Medulla oblongata (tissue), 1 donor: ENCODE results near the gene KCND3.

Experiments used
- DNase-seq: peaks from one replicate; pipeline ENCODE4 v3.0.0-alpha.2; 2015; ENCODE audit errors: extremely low spot score

The KCND3 gene

DNA sequence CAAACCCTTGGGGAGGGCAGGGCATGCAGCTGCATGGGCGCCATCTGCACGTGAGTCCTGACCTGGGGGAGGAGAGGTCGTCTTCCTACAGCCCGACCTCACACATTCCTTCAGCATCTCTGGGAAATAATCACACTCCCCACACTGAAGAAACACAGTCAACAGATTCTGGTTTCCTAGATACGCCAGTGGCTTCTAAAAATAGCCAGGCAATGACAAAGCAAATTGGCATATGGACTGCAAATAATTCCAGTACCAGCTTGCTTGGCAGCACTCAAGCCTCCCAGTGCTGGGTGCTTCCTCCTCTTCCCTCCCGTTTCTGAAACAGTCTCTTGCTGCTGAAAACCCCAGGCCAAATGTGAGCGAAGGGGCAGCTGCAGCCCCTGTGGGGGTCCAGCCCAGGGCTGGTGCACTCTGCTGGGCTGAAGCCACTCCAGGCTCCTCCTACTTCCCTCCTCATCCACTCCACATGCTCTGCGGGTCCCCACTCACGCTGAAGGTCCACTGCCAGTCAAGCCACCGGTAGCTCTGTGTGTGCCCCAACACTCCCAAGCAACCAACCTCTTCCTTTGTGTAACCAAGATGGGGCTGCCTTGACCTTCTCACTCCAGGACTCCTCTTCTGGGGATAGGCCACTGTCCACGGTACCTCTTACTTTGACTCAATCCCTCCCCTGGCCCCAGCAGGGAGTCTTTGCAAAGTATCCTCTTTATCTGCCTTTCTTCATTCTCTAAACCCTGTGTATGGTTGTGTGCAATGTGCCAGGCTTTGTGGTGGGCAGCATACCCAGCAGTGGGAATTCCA is 69.0 kb downstream of the KCND3 start:
- DNase-seq, result peak; percentile 59

DNA sequence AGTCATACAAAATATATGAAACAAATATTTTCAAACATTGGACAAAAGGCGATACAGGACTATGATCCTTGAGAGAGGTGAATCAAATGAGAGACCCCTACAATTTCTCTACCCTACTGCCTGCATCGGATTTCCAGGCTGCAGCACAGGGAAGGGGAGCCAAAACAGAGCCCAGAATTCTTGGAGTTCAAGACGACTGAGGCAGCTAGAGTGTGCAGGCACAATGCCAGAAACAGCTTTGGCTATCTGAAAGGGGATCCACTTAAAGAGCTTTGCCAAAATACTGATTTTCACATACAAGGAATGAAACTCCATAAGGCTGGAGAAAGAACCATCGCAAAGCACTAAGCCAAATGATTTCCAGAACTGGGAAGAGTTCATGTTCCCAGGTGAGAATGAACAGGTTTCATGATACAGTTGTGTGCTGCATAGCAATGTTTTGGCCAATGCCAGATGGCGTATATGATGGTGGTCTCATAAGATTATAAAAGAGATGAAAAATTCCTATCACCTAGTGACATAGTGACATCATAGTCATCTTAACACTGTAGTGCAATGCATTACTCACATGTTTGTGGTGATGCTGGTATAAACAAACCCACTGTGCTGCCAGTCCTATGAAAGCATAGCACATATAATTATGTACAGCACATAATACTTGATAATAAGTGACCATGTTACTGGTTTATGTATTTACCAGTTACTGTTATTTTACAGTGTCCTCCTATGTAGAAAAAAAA is 77.5 kb downstream of the KCND3 start:
- DNase-seq, result no peak

DNA sequence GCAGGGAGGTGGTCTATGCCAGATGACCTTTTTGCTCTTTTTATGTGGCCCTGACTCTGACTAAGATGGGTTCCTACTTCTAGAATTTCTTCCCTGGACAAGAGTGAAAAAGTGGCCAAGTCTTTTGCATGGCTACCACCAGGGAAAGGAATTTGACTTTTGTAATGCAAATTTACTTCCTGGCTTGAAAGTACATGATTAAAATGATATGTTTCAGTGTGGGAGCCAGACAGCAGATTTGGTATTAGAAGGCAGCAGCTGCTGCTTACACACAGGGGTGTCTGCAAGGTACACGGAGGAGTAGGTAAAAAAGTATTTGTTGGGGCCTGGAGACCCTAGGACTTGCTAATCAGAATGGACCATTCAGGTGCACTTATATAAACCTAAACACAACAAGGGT is 78.4 kb downstream of the KCND3 start:
- no peak for DNase-seq

DNA sequence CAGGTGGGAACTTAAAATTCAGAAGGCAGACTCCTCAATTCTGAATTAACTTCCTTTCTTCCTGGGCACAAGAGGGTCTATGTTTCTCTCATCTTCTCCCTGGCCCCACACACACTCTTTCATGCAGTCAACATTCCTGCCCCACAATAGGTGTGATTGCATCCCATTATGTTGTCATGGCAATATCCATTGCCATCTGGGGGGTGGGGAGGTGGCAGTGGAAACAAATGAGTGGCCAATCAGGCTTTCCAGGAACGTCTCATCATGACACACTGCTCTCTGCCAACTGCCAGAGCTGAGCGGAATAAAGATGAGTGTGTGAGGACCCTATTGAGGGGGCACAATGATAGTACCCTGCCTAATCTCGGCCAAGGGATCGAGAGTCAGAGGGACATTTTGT is 80.4 kb downstream of the KCND3 start:
- DNase-seq, result no peak

DNA sequence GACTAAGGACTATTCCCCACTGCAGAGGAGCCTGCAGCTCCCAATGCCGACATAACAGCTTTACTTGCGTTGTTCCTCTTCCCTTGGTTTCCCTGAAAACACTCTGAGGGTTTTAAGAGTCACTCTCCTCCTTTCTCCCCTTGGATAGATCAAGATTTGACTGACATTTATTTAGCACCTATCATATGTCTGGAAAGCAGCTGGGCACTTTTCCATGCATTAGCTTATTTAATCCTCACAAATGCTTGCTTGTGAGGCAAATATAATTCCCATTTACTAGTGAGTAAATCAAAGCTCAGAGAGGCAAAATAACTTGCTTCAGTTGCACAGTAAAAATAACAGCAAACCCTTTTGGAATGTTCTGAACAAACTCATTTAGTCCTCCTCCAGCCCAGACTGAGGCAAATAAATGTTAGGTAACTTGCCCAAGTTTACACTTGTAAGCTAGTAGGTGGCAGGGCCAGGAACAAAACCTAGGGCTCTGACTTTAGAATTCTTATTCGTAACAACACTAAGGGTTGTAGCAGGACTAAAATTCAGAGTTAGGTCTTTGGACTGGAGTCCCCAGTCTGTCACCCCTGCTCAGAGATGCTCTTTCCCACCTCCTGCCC is 81.4 kb downstream of the KCND3 start:
- DNase-seq, result no peak

DNA sequence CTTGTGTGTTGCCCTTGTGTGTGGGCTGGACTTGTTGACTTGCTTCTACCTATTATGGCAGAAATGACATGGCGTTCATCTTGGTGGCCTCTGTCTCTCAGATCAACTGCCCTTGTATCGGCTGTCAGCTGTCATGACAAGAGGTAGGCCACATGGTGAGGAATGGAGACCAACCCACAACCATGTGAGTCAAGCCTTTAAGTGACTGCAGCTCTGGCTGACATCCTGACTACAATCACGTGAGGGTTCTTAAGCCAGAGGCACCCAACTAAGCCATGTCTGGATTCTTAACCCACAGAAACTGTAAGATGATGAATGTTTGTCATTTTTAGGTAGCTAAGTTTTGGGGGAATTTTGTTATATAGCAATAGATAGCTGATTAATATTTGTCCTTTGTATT is 82.1 kb downstream of the KCND3 start:
- no peak for DNase-seq

DNA sequence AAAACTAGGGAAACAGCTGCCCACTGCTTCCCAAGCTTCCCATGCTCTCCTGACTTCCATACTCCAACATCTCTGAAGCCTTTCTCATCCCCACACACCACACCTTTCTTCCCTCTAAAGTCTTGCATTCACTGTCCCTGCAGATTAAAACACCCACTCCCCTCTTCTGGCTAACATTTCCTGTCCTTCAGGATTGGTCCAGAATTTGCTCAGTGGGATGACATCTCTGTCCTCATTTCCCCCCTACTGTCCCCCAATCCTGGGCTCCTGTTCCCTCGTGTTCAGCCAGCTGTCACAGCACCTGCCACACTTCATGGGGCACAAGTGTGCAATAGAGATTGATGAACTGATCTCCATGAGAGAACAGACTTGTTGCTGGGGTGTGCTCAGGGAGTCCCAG is 82.7 kb downstream of the KCND3 start:
- no peak for DNase-seq

DNA sequence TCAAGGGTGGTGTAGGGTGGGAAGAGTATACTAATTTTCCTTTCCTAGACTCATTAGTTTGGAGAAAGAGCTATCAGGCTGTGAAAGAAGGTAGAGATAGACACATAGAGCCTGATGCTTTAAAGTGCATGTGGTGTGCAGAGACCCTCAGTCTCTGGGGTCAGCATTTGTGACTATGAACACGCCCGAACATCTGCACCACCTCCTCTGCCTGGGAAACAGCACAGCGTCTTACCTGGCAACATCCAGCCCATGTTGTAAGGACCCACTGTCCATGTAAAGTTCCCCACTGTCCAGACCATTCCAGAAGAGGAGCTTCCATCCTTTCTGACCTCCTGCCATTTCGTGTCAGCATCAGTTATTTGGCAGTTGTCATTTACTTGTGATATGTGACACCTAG is 83.4 kb downstream of the KCND3 start:
- DNase-seq, result no peak

DNA sequence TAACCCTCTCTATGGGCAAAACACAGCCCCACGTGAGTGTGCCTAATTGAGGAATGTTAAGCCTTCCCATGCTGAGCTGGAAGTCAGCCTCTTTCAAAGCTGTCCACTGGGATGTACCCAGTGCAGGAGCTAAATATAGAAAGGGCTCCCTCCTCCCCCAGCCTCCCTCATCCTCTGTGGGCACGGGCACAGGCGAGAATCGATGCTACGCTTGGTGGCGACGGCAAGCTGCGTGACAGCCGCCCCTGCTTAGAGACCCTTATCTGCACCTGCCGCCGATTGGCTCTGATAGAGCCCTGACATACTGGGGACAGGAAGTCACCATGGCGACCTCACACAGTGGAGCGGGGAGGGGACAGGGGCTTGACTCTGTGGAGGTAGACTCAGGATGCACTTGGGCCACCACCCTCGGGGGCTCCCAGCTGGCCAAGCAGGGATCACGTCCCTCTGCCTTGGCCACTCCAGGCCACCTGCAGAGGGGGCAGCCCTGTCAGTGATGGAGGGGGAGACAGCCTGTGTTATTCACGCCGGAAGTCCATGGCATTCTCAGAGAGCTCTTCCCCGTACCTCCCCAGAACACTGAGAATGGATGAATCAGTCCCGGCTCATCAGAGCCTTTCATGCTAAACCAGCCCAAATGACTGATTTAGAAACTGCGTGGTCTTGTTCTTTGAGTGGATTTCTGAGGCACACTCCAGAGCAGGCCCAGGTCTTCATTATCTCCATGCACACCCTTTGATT is 84.8 kb downstream of the KCND3 start:
- no peak for DNase-seq

DNA sequence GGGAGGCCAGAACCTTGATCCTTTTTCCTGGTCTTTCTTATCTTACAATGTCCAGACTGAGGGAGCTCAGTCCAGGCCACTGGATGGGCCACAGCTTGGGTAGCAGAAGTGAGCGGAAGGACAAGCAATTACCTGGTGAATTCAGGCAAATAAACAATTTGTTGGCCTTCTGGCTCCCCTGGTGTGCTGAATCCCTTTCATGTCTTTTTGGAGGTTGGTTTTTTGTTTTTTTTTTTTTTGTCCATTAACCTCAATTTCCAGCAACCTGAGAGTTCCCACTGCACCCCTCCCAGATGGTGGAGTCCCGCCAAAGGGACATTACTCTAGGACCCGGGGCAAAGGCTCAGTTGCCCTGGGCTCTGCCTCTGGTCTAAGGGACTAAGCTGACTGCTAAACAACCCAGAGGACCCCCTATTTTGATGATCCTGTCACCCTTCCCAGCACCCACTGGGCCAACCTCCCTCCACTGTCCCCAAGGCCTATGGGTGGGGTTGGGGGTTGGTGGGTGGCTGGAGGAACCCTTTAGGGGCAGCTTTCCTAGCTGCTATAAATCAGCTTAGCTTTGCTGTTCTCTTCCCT is 85.5 kb downstream of the KCND3 start:
- DNase-seq, result no peak

DNA sequence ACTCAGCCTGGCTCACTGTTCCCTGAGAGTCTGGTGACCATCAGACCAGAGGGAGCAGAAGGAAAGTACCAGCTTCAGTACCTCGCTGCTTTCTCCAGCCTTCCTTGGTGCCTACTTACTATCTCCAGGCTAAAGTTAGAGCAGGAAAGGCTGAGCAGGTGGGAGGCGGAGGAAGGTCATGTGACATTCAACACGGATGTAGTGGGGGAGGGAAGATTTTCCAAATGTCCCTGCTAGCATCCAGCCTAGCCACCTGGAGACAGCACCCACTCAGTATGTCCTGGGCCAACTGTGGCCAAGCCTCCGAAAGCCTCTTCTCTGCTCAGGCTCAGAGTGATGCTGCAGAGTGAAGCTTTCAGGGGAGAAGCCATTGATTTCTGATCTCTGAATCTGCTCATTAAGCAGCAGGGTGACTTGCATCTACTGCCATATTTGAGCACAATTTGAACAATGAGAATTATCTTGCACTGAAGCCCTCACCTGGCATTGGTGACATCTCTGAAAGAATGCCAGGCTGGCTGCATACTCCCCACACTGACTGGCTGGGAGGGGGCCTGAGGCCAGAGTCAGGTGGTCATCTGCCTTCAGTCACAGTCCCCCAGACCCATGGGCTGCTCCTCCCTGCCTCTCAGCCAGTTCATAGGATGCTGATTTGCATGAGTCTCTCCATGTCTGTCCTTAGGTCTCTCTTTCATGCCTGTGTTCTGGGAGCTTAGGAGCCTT is 86.2 kb downstream of the KCND3 start:
- DNase-seq, result no peak

DNA sequence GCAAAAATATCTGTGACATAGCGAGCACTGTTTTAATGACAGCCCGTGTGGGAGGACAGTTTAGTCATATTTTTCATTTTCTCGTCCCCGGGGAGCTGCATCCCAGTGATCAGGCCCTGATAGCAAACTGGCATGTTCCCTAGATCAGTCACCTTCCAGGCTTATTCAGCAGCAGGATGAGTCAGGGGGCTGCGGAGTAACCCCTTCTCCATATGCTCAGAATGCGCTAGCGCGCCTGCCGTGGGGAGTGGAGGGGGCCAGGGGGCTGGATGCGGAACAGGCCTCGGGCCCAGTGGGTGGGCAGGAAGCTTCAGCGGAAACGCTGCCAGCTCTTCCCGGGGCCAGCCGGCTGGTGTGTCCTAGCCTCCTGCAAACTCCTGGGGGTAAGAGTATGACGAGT is 94.0 kb downstream of the KCND3 start:
- no peak for DNase-seq

DNA sequence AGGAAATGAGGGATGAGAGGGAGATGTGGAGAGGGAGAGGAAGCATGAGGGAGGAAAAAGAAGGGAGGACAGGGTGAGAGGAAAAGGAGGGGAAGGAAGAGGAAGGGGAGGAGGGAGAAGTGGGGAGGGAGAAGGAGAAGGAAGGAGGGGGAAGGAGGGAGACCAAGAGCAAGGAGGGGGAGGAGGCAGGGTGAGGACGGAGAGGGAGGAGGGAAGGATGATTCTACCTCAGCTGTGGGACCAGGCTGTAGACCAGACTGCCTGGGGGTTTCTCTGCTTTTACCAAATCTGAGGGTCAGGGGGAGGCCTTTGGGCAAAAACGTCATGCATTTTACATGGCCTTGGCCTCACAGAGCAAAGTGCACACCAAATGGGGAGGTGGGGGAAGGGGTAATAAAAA is 94.5 kb downstream of the KCND3 start:
- DNase-seq, result no peak

DNA sequence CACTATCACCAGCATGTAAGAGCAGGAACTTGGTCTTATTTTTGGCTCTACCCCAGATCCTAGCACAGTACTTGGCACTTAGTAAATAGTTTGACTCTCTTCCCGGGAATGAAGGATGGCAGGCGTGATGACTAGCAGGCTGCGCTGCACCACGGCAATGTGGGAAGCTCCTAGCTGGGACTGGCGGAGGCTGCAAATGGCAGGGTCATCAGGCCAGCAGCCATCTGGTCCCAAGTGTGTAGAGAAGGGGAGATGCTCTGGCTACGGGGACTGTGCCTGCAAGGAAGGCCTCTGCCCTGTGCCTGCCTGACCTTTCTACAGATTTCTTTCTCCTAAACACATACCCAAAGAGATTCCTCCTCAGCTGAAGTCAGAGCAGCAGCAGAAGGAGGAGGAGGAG is 95.0 kb downstream of the KCND3 start:
- no peak for DNase-seq

DNA sequence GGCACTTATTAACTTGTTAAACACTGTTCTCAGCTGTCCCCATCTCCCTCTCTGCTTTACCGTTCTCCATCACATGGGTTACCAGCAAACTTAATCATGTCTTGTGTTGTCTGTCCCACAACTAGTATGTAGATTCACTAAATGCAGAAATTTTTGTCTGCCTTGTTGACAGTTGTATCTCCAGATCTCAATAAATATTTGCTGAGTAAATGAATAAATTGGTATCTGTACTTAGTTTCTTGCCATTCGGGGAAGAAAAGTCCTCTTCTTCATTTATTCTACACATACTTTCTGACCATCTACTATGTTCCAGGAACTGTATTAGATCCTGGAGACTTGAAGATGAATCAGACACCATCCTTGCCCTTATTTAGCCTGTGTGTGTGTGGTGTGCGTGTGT is 97.9 kb downstream of the KCND3 start:
- DNase-seq, result no peak

DNA sequence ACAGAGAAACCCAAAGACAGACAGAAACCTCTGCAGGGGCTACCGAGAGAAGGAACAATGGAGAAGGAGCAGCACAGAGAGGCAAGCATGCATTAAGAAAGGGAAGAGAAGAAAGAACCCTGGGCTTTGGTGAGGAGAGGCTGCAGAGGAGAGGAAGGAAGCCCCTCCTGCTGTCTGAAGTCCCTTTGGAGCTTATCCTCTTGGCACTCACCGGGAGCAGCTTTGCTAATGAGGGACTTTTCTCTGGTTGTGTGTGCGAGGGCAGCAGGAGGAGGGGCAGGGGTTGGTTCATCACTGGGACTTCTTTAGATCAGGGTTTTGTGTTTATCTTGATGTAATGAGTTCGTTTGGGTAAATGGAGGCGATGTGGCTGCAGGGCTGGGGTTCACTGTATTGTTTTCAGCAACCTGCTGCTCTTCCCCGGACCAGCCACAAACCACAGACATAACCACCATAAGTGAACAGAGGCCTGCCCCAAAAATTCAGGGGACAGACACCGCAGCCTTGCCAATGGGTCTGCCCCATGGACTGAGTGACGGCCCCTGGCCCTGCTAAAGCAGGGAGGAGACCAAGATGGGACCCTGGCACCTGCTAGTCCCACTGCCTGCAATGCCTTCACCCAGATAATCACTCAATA is 100.6 kb downstream of the KCND3 start:
- no peak for DNase-seq

DNA sequence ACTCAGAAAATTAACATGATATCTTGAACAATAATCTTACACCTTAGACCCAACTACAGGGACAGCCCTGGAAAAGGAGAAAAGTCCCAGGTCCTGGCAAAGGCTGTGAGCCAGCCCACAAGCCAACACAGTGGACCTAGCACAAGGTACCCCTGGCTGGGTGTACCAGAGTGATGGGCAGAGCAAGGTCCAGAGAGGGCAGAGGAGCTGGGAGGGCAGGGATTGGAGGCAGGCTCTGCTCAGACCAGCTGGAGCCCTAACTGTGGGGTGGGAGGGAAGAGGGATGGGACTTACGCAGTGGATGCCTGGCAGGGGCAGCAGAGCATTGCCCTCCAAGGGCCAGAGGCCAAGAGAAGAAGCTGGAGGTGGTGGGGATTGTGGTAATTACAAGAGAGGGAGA is 101.6 kb downstream of the KCND3 start:
- DNase-seq, result no peak

DNA sequence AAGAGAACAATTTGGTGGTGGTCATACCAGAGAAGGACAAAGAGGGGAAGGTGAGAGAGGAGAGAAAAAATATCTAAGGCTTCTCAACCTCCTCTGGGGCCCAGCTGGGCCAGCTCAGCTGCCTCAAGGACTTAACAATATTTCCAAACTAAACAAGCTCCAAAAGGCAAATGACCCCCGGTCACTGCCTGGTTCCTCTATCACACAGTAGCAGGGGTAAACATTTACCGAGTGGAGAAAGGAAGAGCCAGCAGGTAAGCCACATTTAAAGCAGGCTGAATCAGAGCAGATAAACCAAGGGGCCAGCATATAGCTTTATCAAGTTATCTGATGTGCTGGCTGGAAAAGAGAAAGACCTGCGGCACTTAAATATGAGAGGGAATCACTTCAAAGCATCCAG is 102.1 kb downstream of the KCND3 start:
- DNase-seq, result no peak

DNA sequence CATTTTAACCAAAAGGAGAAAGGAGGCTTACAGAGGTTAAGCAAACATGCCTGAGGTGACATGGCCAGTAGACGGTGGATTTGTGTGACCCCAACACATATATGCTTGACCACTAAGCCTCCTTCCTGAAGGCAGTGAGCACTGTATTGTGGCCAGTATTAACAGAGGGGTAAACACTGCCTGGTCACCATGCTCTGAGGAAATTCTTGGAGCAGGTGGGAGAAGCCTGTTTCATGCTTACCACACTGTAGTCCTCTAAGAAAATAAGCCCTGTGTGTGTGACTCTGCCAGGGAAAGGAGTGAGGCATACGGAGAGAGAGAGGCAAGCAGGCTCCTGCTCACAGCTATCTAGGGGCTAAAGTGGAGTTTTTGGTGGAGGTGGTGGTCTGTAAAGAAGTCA is 102.7 kb downstream of the KCND3 start:
- no peak for DNase-seq

DNA sequence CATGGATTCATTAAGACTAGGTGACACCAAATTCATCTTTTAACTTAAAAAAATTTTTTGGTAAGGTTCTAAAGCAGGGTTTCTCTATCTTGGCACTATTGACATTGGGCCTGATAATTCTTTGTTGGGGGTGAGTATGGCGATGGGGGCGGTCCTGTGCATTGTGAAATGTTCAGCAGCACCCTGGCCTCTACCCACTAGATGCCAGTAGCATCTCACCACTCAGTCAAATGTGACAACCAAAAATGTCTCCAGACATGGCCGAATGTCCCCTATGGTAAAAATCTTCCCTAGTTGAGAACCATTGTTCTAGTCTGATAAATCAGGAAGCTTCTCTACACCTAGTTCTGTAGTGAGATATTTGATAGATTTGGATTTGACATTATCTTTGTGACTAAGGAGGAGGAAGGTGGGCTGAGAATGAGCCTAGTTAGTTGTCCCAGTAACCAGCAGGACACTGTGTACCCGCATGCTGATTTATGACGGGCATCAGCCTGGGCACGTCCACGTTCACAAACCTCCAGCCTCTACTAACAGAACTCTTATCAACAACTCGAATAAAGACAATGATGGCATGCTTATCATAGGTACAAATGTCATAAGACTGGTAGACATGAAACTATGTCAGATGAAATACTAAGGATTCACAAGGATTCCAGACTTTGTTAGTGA is 104.6 kb downstream of the KCND3 start:
- no peak for DNase-seq
